HepG2 (cell line): ENCODE measurements around the gene DIP2C. TPM values are rescaled to one million over a fixed set of nuclear protein-coding genes. Genes with fewer than 3 reads are reported as not detected.

ENCODE experiments used
- ATAC-seq: fragments of 200-7000 bp; cut with Tn5 transposase; 3 replicates; pipeline ENCODE4 v1.9.1; 2020; ENCODE audit warnings: mild to moderate bottlenecking, moderate library complexity
- BruUV-seq: library from RNA; stranded (reverse); fragments of 400-500 nt; replicated peaks from 2 replicates; lab custom pipeline; 2021; lab: Mats Ljungman, UMichigan
- CTCF ChIA-PET: fragments of 300-600 bp; formaldehyde crosslinking; extraction: SDS; loops from one replicate; lab custom pipeline; 2021; ENCODE audit warnings: low total read pairs, inconsistent platforms, low intra/inter-chr PET ratio; lab: Yijun Ruan, JAX
- POLR2A ChIA-PET: fragments of 350-600 bp; sonication (Branson Sonifier 250); formaldehyde crosslinking; loops from one replicate; lab custom pipeline; 2020; ENCODE audit warnings: antibody characterized with exemption, inconsistent platforms; lab: Yijun Ruan, JAX
- DNase-seq: peaks from one replicate; pipeline ENCODE4 v3.0.0-alpha.2; 2015; ENCODE audit warnings: low spot score
- FAIRE-seq: peaks from 3 replicates; lab custom pipeline; 2011; peaks lifted over from hg19 to GRCh38; lab: Jason Lieb, UNC
- H2AFZ ChIP-seq: one replicate; pipeline ENCODE4 v1.6.1; 2011; ENCODE audit warnings: low read length, inconsistent platforms
- H3K27ac ChIP-seq: fragments of 300-600 bp; 3 replicates; pipeline ENCODE4 v1.8.0; 2011; ENCODE audit warnings: mixed run types, mild to moderate bottlenecking, mixed read lengths, low read length, inconsistent platforms; ENCODE audit not compliant: insufficient read depth; ENCODE audit errors: extremely low read length
- H3K27me3 ChIP-seq, 2 experiments: fragments of 200-600 bp in 1 of 2; 2 replicates in 1 of 2; 3 replicates in 1 of 2; pipeline versions ENCODE4 v1.6.0 to v1.8.0; 2011; ENCODE audit warnings: low read length in 2 of 2, mild to moderate bottlenecking in 2 of 2, moderate library complexity in 2 of 2, inconsistent platforms in 1 of 2; ENCODE audit not compliant: insufficient read depth in 2 of 2, control insufficient read depth in 1 of 2
- H3K36me3 ChIP-seq, 2 experiments: fragments of 200-600 bp in 1 of 2; replicated peaks in 1 of 2; 2 replicates in 1 of 2; 3 replicates in 1 of 2; pipeline versions ENCODE4 v1.5.1 to v1.8.0; 2011; ENCODE audit warnings: low read length in 2 of 2, inconsistent platforms in 1 of 2; ENCODE audit not compliant: insufficient read depth in 2 of 2, control insufficient read depth in 1 of 2
- H3K4me1 ChIP-seq: 2 replicates; pipeline ENCODE4 v1.5.1; 2012; ENCODE audit warnings: low read length, inconsistent platforms; ENCODE audit not compliant: insufficient read depth
- H3K4me2 ChIP-seq: 2 replicates; pipeline ENCODE4 v1.6.0; 2011; ENCODE audit warnings: low read depth, low read length, inconsistent platforms
- H3K4me3 ChIP-seq, 3 experiments: fragments of 200-600 bp in 1 of 3; sonication (generic), shearing (Covaris generic) in 1 of 3; replicated peaks in 1 of 3; 2 replicates each; pipeline ENCODE4 v1.5.1; 2011 to 2016; ENCODE audit warnings: low read length in 3 of 3, inconsistent platforms in 2 of 3, low read depth in 2 of 3, mild to moderate bottlenecking in 2 of 3, control low read depth in 1 of 3, mixed read lengths in 1 of 3; ENCODE audit not compliant: insufficient read depth in 1 of 3
- H3K79me2 ChIP-seq: one replicate; pipeline ENCODE4 v1.6.1; 2011; ENCODE audit warnings: low read length, inconsistent platforms; ENCODE audit not compliant: insufficient read depth
- H3K9ac ChIP-seq: 2 replicates; pipeline ENCODE4 v1.6.0; 2011; ENCODE audit warnings: mild to moderate bottlenecking, low read depth, low read length, inconsistent platforms; ENCODE audit not compliant: insufficient read depth
- H3K9me3 ChIP-seq: 2 replicates; pipeline ENCODE4 v1.5.1; 2012; ENCODE audit warnings: mild to moderate bottlenecking, low read length
- H4K20me1 ChIP-seq: 2 replicates; pipeline ENCODE4 v1.6.0; 2011; ENCODE audit warnings: inconsistent platforms, mild to moderate bottlenecking, low read length, moderate library complexity; ENCODE audit not compliant: insufficient read depth
- CSRNP1 ChIP-seq: sonication (generic); formaldehyde crosslinking; IDR thresholded peaks from 2 replicates; pipeline ENCODE4 v1.8.1; 2023; ENCODE audit warnings: mild to moderate bottlenecking, missing genetic modification reagents
- GATAD1 ChIP-seq: IDR thresholded peaks from 2 replicates; pipeline ENCODE4 v1.6.1; 2016; ENCODE audit warnings: missing genetic modification reagents, missing compliant biosample characterization
- GLMP ChIP-seq: sonication (generic); formaldehyde crosslinking; IDR thresholded peaks from 2 replicates; pipeline ENCODE4 v1.9.0; 2021; ENCODE audit warnings: missing genetic modification reagents, mild to moderate bottlenecking, borderline replicate concordance
- HMGXB4 ChIP-seq, 2 experiments: sonication (generic) in 1 of 2; formaldehyde crosslinking in 1 of 2; IDR thresholded peaks; 2 replicates each; pipeline versions ENCODE4 v1.4.0 to v1.6.1; 2018 to 2020; ENCODE audit warnings: missing genetic modification reagents in 2 of 2, borderline replicate concordance in 1 of 2, low read depth in 1 of 2, mild to moderate bottlenecking in 1 of 2, missing biosample characterization in 1 of 2
- LRRFIP1 ChIP-seq: sonication (generic); formaldehyde crosslinking; conservative IDR thresholded peaks from 2 replicates; pipeline ENCODE4 v1.4.0; 2020; ENCODE audit warnings: missing genetic modification reagents
- NFIB ChIP-seq: sonication (generic); formaldehyde crosslinking; IDR thresholded peaks from 2 replicates; pipeline ENCODE4 v1.9.0; 2021; ENCODE audit warnings: missing genetic modification reagents, mild to moderate bottlenecking, borderline replicate concordance
- SALL2 ChIP-seq: sonication (generic); formaldehyde crosslinking; IDR thresholded peaks from 2 replicates; pipeline ENCODE4 v1.8.1; 2023; ENCODE audit warnings: mild to moderate bottlenecking, missing genetic modification reagents, inconsistent platforms
- SNRNP70 ChIP-seq: fragments of 200-400 bp; formaldehyde crosslinking; IDR thresholded peaks from 2 replicates; pipeline ENCODE4 v1.6.1; 2017; ENCODE audit warnings: mild to moderate bottlenecking, low read depth, low read length, moderate library complexity
- SUZ12 ChIP-seq: fragments of 150-350 bp; IDR thresholded peaks from 2 replicates; pipeline ENCODE4 v1.6.1; 2014; ENCODE audit warnings: low read depth, low read length
- ZKSCAN8 ChIP-seq: IDR thresholded peaks from 2 replicates; pipeline ENCODE4 v1.6.1; 2016; ENCODE audit warnings: borderline replicate concordance, missing genetic modification reagents, missing compliant biosample characterization
- ZMYM2 ChIP-seq: sonication (generic); formaldehyde crosslinking; IDR thresholded peaks from 2 replicates; pipeline ENCODE4 v1.8.0; 2022; ENCODE audit warnings: mild to moderate bottlenecking, missing genetic modification reagents
- ZNF546 ChIP-seq: sonication (generic); formaldehyde crosslinking; conservative IDR thresholded peaks from 2 replicates; pipeline ENCODE4 v1.8.1; 2023; ENCODE audit warnings: mild to moderate bottlenecking, missing genetic modification reagents
- ZNF616 ChIP-seq: sonication (generic); formaldehyde crosslinking; IDR thresholded peaks from 2 replicates; pipeline ENCODE4 v1.5.0; 2020; ENCODE audit warnings: low read depth, mild to moderate bottlenecking, missing genetic modification reagents
- ZUFSP ChIP-seq: sonication (generic); formaldehyde crosslinking; IDR thresholded peaks from 2 replicates; pipeline ENCODE4 v1.9.0; 2021; ENCODE audit warnings: missing genetic modification reagents, mild to moderate bottlenecking, borderline replicate concordance
- WGBS: methylation state at CpG from one replicate; pipeline ENCODE4 v1.1.6; 2017; ENCODE audit warnings: low lambda C conversion rate; 5-methylcytosine and 5-hydroxymethylcytosine counted together
- in situ Hi-C: cut with HindIII; loops from 2 replicates; pipeline ENCODE4 v1.10.0; 2017; ENCODE audit warnings: low pct_unique_long_range_greater_than_20kb; ENCODE audit not compliant: extremely low pct_ligation_motif_present
- intact Hi-C: fragments of 100-400 bp; cut with micrococcal nuclease; formaldehyde crosslinking; loops from one replicate; pipeline ENCODE4 v1.10.0; 2022; ENCODE audit not compliant: unreplicated experiment
- polyA plus RNA-seq, 8 experiments: library from polyadenylated mRNA; depleted of rRNA in 3 of 8; stranded (reverse) in 7 of 8; unstranded in 1 of 8; fragments of >200 nt; fragmentation: Illumina TruSeq in 4 of 8; extraction: Trizol in 4 of 8; gene quantifications; 2 replicates each; pipeline versions ENCODE4 v1.2.1 to v1.2.3, GENCODE V29; 2011 to 2016; ENCODE audit warnings: low read depth in 4 of 8, missing spikeins in 1 of 8, mixed read lengths in 1 of 8; ENCODE audit not compliant: insufficient read depth in 1 of 8
- total RNA-seq, 5 experiments: library from RNA; depleted of rRNA; stranded (reverse); fragments of >200 nt; fragmentation: Illumina TruSeq; extraction: Trizol; gene quantifications; 2 replicates each; pipeline ENCODE4 v1.2.3, GENCODE V29; 2016; ENCODE audit warnings: low read depth in 1 of 5

Gene DIP2C
- total and polyA plus RNA-seq, 2 of the 13 experiments (the other 11 are each of a cell fraction or from before 2014, with no cell fraction given): 2.2 to 2.7 TPM

- Histone ChIP-seq H3K4me3 (no peak overlapping the region), H3K79me2 (no peaks in the 10 kb centered on the region), H4K20me1 (no peaks in the 10 kb centered on the region), H3K9ac (no peak overlapping the region), H3K27me3 (no peaks in the 10 kb centered on the region), H3K36me3 (no peaks in the 10 kb centered on the region), H3K4me2 (no peak overlapping the region), H2AFZ (no peak overlapping the region), H3K4me1 (no peaks in the 10 kb centered on the region), H3K9me3 (no peaks in the 10 kb centered on the region), H3K27ac (no peak overlapping the region)
- FAIRE-seq (no peak), DNase-seq (no peak), ATAC-seq (no peak)
- ChIA-PET POLR2A (no interaction called here), CTCF (no interaction called here)
- BruUV-seq: no TSS peak
- no peak for TF ChIP-seq SNRNP70
- no peak for TF ChIP-seq SALL2 (CRISPR knock-in tag)
- no peak for TF ChIP-seq ZNF546
- no peak for TF ChIP-seq NFIB (CRISPR knock-in tag)
- TF ChIP-seq LRRFIP1 (CRISPR knock-in tag): no peak
- no peak for TF ChIP-seq ZKSCAN8
- no peak for TF ChIP-seq ZNF616
- no peak for TF ChIP-seq ZMYM2 (CRISPR knock-in tag)
- TF ChIP-seq CSRNP1: no peak
- no peak for TF ChIP-seq HMGXB4 (CRISPR knock-in tag; IDR thresholded peaks at IDR 0.05; ENCODE audit: borderline replicate concordance in 1 of 2, low read depth in 1 of 2)
- no peak for TF ChIP-seq GATAD1 (CRISPR knock-in tag)
- no peak for TF ChIP-seq GLMP (CRISPR knock-in tag)
- no peak for TF ChIP-seq SUZ12
- TF ChIP-seq ZUFSP: no peak
- in situ Hi-C loops (no loop called here), intact Hi-C loops (no loop called here)
- WGBS: 95% methylated on average over 17 of the region's 17 CpGs
Observed at GRCh38 chr10:486666-487322, 202.7 kb downstream of the DIP2C start.
